HepG2 (cell line): ENCODE measurements around the gene PDK1. TPM values are rescaled to one million over a fixed set of nuclear protein-coding genes. Genes with fewer than 3 reads are reported as not detected.
A peak's percentile ranks its signal among the peaks of the same experiment; 100 is the strongest.

Source experiments
- CREB1 ChIP-seq, 2 experiments: fragments of 450-650 bp in 1 of 2; IDR thresholded peaks; 2 replicates each; pipeline ENCODE4 v1.6.1; 2016 to 2017; ENCODE audit warnings: control low read depth in 1 of 2, mild to moderate bottlenecking in 1 of 2, missing compliant biosample characterization in 1 of 2, missing genetic modification characterization in 1 of 2
- ELF3 ChIP-seq: IDR thresholded peaks from 2 replicates; pipeline ENCODE4 v1.6.1; 2016; ENCODE audit warnings: missing genetic modification reagents, missing compliant biosample characterization
- HNF4G ChIP-seq, 2 experiments: sonication (generic) in 1 of 2; formaldehyde crosslinking in 1 of 2; IDR thresholded peaks; 2 replicates each; pipeline versions ENCODE4 v1.4.0 to v1.6.1; 2011 to 2020; ENCODE audit warnings: borderline replicate concordance in 2 of 2, low read depth in 2 of 2, mild to moderate bottlenecking in 2 of 2, low read length in 1 of 2, missing genetic modification reagents in 1 of 2, moderate library complexity in 1 of 2
- HOXA7 ChIP-seq: sonication (generic); formaldehyde crosslinking; IDR thresholded peaks from 2 replicates; pipeline ENCODE4 v1.8.1; 2022; ENCODE audit warnings: mild to moderate bottlenecking, missing genetic modification reagents, moderate library complexity
- NFE2L1 ChIP-seq: sonication (generic); formaldehyde crosslinking; IDR thresholded peaks from 2 replicates; pipeline ENCODE4 v1.4.0; 2020; ENCODE audit warnings: missing genetic modification reagents, mild to moderate bottlenecking, borderline replicate concordance
- RBM39 ChIP-seq: fragments of 200-400 bp; formaldehyde crosslinking; IDR thresholded peaks from one replicate; pipeline ENCODE4 v1.6.1; 2018; ENCODE audit warnings: antibody characterized with exemption, mild to moderate bottlenecking, low read depth, low read length; ENCODE audit not compliant: poor library complexity, severe bottlenecking
- TCF7 ChIP-seq: sonication (generic); IDR thresholded peaks from 2 replicates; pipeline ENCODE4 v1.6.1; 2016; ENCODE audit warnings: antibody characterized with exemption, low read depth
- TEAD3 ChIP-seq: optimal IDR thresholded peaks from 2 replicates; pipeline ENCODE3; 2016; ENCODE audit warnings: borderline replicate concordance
- ZNF143 ChIP-seq: sonication (generic); formaldehyde crosslinking; IDR thresholded peaks from 2 replicates; pipeline ENCODE4 v1.4.0; 2020; ENCODE audit warnings: missing genetic modification reagents
- ZNF674 ChIP-seq: sonication (generic); formaldehyde crosslinking; IDR thresholded peaks from 2 replicates; pipeline ENCODE4 v1.5.0; 2020; ENCODE audit warnings: low read depth, mild to moderate bottlenecking, missing genetic modification reagents
- ZNF878 ChIP-seq: sonication (generic); formaldehyde crosslinking; IDR thresholded peaks from 2 replicates; pipeline ENCODE4 v1.8.1; 2023; ENCODE audit warnings: mild to moderate bottlenecking, missing genetic modification reagents, moderate library complexity
- ZSCAN21 ChIP-seq: sonication (generic); formaldehyde crosslinking; IDR thresholded peaks from 2 replicates; pipeline ENCODE4 v1.8.0; 2022; ENCODE audit warnings: mild to moderate bottlenecking, missing genetic modification reagents, moderate library complexity, borderline replicate concordance
- ZZZ3 ChIP-seq: sonication (generic); formaldehyde crosslinking; IDR thresholded peaks from 2 replicates; pipeline ENCODE4 v1.4.0; 2020; ENCODE audit warnings: missing genetic modification reagents, mild to moderate bottlenecking, borderline replicate concordance
- polyA plus RNA-seq, 8 experiments: library from polyadenylated mRNA; depleted of rRNA in 3 of 8; stranded (reverse) in 7 of 8; unstranded in 1 of 8; fragments of >200 nt; fragmentation: Illumina TruSeq in 4 of 8; extraction: Trizol in 4 of 8; gene quantifications; 2 replicates each; pipeline versions ENCODE4 v1.2.1 to v1.2.3, GENCODE V29; 2011 to 2016; ENCODE audit warnings: low read depth in 4 of 8, missing spikeins in 1 of 8, mixed read lengths in 1 of 8; ENCODE audit not compliant: insufficient read depth in 1 of 8
- total RNA-seq, 5 experiments: library from RNA; depleted of rRNA; stranded (reverse); fragments of >200 nt; fragmentation: Illumina TruSeq; extraction: Trizol; gene quantifications; 2 replicates each; pipeline ENCODE4 v1.2.3, GENCODE V29; 2016; ENCODE audit warnings: low read depth in 1 of 5
- TF ChIP-seq, protein P1 (sequence below), 2 experiments: sonication (generic) in 1 of 2; formaldehyde crosslinking in 1 of 2; IDR thresholded peaks; 2 replicates each; pipeline versions ENCODE4 v1.6.1 to v1.9.0; 2014 to 2022; ENCODE audit warnings: antibody characterized with exemption in 1 of 2, borderline replicate concordance in 1 of 2, inconsistent platforms in 1 of 2, low read depth in 1 of 2, missing genetic modification reagents in 1 of 2
- TF ChIP-seq, protein P2 (sequence below): sonication (generic); formaldehyde crosslinking; conservative IDR thresholded peaks from 2 replicates; pipeline ENCODE4 v1.4.0; 2020; ENCODE audit warnings: missing genetic modification reagents
- TF ChIP-seq, protein P3 (sequence below): sonication (generic); formaldehyde crosslinking; IDR thresholded peaks from 2 replicates; pipeline ENCODE4 v1.4.0; 2020; ENCODE audit warnings: missing genetic modification reagents
- TF ChIP-seq, protein P4 (sequence below): sonication (generic); formaldehyde crosslinking; IDR thresholded peaks from 2 replicates; pipeline ENCODE4 v1.4.0; 2020; ENCODE audit warnings: missing genetic modification reagents
- TF ChIP-seq, protein P5 (sequence below): sonication (generic); formaldehyde crosslinking; IDR thresholded peaks from 2 replicates; pipeline ENCODE4 v1.5.0; 2020; ENCODE audit warnings: mild to moderate bottlenecking, missing genetic modification reagents

Gene PDK1
- total and polyA plus RNA-seq, 2 of the 13 experiments (the other 11 are each of a cell fraction or from before 2014, with no cell fraction given), result 11.9 to 96.9 TPM

DNA sequence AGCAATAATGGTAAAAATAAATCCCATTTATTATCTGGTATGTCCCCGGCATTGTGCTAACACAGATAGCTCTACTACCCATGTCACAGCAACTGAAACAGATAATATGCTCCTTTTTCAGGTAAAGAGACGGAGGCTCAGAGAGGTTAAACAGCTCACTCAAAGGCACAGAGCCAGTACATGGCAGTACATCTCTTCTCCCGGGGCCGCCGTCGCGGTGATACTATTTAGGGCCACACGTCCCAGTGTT lies 693 bp upstream of the PDK1 start (continued):
- TF ChIP-seq, protein P1, sequence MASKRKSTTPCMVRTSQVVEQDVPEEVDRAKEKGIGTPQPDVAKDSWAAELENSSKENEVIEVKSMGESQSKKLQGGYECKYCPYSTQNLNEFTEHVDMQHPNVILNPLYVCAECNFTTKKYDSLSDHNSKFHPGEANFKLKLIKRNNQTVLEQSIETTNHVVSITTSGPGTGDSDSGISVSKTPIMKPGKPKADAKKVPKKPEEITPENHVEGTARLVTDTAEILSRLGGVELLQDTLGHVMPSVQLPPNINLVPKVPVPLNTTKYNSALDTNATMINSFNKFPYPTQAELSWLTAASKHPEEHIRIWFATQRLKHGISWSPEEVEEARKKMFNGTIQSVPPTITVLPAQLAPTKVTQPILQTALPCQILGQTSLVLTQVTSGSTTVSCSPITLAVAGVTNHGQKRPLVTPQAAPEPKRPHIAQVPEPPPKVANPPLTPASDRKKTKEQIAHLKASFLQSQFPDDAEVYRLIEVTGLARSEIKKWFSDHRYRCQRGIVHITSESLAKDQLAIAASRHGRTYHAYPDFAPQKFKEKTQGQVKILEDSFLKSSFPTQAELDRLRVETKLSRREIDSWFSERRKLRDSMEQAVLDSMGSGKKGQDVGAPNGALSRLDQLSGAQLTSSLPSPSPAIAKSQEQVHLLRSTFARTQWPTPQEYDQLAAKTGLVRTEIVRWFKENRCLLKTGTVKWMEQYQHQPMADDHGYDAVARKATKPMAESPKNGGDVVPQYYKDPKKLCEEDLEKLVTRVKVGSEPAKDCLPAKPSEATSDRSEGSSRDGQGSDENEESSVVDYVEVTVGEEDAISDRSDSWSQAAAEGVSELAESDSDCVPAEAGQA (IDR thresholded peaks at IDR 0.05; ENCODE audit: low read depth), result no peak
- TF ChIP-seq, protein P1 (CRISPR knock-in tag; IDR thresholded peaks at IDR 0.05; ENCODE audit: borderline replicate concordance), result 0 out of 2 replicates have a peak, but pooled peaks have one; percentile 38
- TF ChIP-seq ZSCAN21 (CRISPR knock-in tag) (no peak), HOXA7 (CRISPR knock-in tag) (no peak), RBM39 (no peak), TEAD3 (CRISPR knock-in tag) (no peak), ZNF143 (CRISPR knock-in tag) (0 out of 2 replicates have a peak, but pooled peaks have one; percentile 8), HNF4G (IDR thresholded peaks at IDR 0.05; ENCODE audit: borderline replicate concordance, low read depth, low read length) (no peak), HNF4G (CRISPR knock-in tag; IDR thresholded peaks at IDR 0.05; ENCODE audit: borderline replicate concordance, low read depth) (peak; percentile 14; the same call in 1 of the 2 replicates), ZNF674 (CRISPR knock-in tag) (no peak), ELF3 (CRISPR knock-in tag) (no peak), TCF7 (no peak), ZNF878 (CRISPR knock-in tag) (no peak), NFE2L1 (CRISPR knock-in tag) (no peak), CREB1 (IDR thresholded peaks at IDR 0.05) (no peak), CREB1 (CRISPR knock-in tag; IDR thresholded peaks at IDR 0.05) (no peak; the same call in 1 of the 2 replicates), ZZZ3 (no peak)
- TF ChIP-seq, protein P2, sequence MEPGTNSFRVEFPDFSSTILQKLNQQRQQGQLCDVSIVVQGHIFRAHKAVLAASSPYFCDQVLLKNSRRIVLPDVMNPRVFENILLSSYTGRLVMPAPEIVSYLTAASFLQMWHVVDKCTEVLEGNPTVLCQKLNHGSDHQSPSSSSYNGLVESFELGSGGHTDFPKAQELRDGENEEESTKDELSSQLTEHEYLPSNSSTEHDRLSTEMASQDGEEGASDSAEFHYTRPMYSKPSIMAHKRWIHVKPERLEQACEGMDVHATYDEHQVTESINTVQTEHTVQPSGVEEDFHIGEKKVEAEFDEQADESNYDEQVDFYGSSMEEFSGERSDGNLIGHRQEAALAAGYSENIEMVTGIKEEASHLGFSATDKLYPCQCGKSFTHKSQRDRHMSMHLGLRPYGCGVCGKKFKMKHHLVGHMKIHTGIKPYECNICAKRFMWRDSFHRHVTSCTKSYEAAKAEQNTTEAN, result no peak
- TF ChIP-seq, protein P3, sequence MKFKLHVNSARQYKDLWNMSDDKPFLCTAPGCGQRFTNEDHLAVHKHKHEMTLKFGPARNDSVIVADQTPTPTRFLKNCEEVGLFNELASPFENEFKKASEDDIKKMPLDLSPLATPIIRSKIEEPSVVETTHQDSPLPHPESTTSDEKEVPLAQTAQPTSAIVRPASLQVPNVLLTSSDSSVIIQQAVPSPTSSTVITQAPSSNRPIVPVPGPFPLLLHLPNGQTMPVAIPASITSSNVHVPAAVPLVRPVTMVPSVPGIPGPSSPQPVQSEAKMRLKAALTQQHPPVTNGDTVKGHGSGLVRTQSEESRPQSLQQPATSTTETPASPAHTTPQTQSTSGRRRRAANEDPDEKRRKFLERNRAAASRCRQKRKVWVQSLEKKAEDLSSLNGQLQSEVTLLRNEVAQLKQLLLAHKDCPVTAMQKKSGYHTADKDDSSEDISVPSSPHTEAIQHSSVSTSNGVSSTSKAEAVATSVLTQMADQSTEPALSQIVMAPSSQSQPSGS (CRISPR knock-in tag), result no peak
- TF ChIP-seq, protein P4, sequence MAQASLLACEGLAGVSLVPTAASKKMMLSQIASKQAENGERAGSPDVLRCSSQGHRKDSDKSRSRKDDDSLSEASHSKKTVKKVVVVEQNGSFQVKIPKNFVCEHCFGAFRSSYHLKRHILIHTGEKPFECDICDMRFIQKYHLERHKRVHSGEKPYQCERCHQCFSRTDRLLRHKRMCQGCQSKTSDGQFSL (CRISPR knock-in tag), result no peak
- TF ChIP-seq, protein P5, sequence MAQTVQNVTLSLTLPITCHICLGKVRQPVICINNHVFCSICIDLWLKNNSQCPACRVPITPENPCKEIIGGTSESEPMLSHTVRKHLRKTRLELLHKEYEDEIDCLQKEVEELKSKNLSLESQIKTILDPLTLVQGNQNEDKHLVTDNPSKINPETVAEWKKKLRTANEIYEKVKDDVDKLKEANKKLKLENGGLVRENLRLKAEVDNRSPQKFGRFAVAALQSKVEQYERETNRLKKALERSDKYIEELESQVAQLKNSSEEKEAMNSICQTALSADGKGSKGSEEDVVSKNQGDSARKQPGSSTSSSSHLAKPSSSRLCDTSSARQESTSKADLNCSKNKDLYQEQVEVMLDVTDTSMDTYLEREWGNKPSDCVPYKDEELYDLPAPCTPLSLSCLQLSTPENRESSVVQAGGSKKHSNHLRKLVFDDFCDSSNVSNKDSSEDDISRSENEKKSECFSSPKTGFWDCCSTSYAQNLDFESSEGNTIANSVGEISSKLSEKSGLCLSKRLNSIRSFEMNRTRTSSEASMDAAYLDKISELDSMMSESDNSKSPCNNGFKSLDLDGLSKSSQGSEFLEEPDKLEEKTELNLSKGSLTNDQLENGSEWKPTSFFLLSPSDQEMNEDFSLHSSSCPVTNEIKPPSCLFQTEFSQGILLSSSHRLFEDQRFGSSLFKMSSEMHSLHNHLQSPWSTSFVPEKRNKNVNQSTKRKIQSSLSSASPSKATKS (CRISPR knock-in tag), result no peak
